Ovary (tissue), 3 donors: ENCODE data around the gene KRT31.

Experiments used
- POLR2A ChIP-seq: fragments of 450-650 bp; IDR thresholded peaks from one replicate; pipeline ENCODE4 v1.6.1; 2017; ENCODE audit warnings: antibody characterized with exemption, mild to moderate bottlenecking, moderate library complexity
- TF ChIP-seq, protein P1 (sequence below), 3 donors: fragments of 450-650 bp in 2 of 3; fragments of 200-600 bp in 1 of 3; IDR thresholded peaks; one replicate each; pipeline versions ENCODE4 v1.5.1 to v1.8.0; 2016 to 2022; ENCODE audit warnings: antibody characterized with exemption in 3 of 3, mild to moderate bottlenecking in 1 of 3
- donor health status: DM: no; HTN: no; CAD: no.

DNA sequence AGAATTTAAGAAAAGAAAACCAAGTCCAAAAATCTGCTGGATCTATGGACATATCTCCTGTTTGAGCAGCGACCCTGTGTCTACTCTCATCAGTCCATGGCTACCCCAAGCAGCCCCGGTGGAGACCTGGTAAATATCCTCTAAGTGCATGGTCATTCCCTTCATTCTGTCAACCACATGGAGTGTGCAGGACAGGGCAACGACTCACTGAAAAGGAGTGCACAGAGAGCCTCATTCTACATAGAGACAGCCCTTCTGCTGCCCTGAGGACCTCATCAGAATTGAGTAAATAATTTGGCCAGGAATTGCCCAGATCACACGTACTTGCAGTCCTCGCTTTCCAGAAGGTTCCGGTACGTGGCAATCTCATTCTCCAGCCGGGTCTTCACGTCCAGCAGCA is 40.4 kb upstream of the KRT31 start:
- no peak for TF ChIP-seq POLR2A
- TF ChIP-seq, protein P1, sequence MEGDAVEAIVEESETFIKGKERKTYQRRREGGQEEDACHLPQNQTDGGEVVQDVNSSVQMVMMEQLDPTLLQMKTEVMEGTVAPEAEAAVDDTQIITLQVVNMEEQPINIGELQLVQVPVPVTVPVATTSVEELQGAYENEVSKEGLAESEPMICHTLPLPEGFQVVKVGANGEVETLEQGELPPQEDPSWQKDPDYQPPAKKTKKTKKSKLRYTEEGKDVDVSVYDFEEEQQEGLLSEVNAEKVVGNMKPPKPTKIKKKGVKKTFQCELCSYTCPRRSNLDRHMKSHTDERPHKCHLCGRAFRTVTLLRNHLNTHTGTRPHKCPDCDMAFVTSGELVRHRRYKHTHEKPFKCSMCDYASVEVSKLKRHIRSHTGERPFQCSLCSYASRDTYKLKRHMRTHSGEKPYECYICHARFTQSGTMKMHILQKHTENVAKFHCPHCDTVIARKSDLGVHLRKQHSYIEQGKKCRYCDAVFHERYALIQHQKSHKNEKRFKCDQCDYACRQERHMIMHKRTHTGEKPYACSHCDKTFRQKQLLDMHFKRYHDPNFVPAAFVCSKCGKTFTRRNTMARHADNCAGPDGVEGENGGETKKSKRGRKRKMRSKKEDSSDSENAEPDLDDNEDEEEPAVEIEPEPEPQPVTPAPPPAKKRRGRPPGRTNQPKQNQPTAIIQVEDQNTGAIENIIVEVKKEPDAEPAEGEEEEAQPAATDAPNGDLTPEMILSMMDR (IDR thresholded peaks at IDR 0.05) = no peak
